ENCODE results near the gene UBE2Q1. TPM values are rescaled to one million over a fixed set of nuclear protein-coding genes. Genes with fewer than 3 reads are reported as not detected.

Gene UBE2Q1
- total and polyA plus RNA-seq, 2 donors (not counting 1 experiment from before 2014, with no cell fraction given): 20.1 to 23.6 TPM

DNA sequence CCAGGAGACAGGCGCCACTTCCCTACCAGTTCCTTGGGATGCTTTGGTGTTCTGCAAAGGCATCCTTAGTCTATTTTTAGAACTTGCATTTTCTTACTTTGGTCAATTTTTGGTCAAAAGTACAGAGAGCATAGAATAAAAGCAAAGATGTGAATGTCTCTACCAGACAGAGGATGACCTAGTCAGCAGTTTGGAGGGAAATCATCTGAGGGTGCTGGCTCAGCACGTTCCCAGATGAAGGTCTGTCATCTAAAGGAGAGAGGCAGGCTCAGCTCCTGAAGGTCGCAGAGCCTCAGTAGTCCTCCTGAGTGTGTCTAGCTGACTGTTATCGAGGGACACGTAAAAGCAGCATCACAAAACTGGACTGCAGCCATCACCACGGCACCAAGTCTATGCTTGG lies 24.4 kb upstream of the UBE2Q1 start:
- Histone ChIP-seq H3K9me3 (ENCODE audit: control insufficient read depth, insufficient read depth, low read depth, low read length) (no peaks in the 10 kb centered on the region), H2AFZ (ENCODE audit: low read length) (no peak overlapping the region), H3K27ac (ENCODE audit: insufficient read depth, low read length) (no peak overlapping the region), H3K79me2 (ENCODE audit: control insufficient read depth, insufficient read depth, low read length) (no peaks in the 10 kb centered on the region), H3K27me3 (ENCODE audit: control insufficient read depth, insufficient read depth, low read length) (no peaks in the 10 kb centered on the region), H3K36me3 (ENCODE audit: control insufficient read depth, insufficient read depth, low read length) (peaks cover 39% of the 10 kb centered on the region), H3K4me2 (ENCODE audit: extremely low read depth, insufficient read depth, low read length) (no peak overlapping the region), H4K20me1 (ENCODE audit: control insufficient read depth, extremely low read depth, insufficient read depth, low read length) (no peaks in the 10 kb centered on the region), H3K4me3 (replicated peaks in 1 of 4; ENCODE audit: control extremely low read depth in 1 of 4, insufficient read depth in 1 of 4, low read depth in 3 of 4, low read length in 4 of 4) (no peak overlapping the region), H3K9ac (ENCODE audit: insufficient read depth, low read length) (no peak overlapping the region), H3K4me1 (ENCODE audit: control insufficient read depth, extremely low read depth, insufficient read depth, low read length) (no peaks in the 10 kb centered on the region)
- no peak for DNase-seq (ENCODE audit: low read depth in 2 of 2)
- TF ChIP-seq, protein P1, sequence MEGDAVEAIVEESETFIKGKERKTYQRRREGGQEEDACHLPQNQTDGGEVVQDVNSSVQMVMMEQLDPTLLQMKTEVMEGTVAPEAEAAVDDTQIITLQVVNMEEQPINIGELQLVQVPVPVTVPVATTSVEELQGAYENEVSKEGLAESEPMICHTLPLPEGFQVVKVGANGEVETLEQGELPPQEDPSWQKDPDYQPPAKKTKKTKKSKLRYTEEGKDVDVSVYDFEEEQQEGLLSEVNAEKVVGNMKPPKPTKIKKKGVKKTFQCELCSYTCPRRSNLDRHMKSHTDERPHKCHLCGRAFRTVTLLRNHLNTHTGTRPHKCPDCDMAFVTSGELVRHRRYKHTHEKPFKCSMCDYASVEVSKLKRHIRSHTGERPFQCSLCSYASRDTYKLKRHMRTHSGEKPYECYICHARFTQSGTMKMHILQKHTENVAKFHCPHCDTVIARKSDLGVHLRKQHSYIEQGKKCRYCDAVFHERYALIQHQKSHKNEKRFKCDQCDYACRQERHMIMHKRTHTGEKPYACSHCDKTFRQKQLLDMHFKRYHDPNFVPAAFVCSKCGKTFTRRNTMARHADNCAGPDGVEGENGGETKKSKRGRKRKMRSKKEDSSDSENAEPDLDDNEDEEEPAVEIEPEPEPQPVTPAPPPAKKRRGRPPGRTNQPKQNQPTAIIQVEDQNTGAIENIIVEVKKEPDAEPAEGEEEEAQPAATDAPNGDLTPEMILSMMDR (conservative IDR thresholded peaks at IDR 0.05 in 1 of 2, IDR thresholded peaks at IDR 0.05 in 1 of 2; ENCODE audit: low read depth in 1 of 2, low read length in 2 of 2): no peak
- TF ChIP-seq EZH2 (IDR thresholded peaks at IDR 0.05; ENCODE audit: low read length, missing control alignments): no peak

- no peaks in the 10 kb centered on the region for H3K79me2 ChIP-seq (ENCODE audit: control insufficient read depth, insufficient read depth, low read length)
- no peak for DNase-seq (ENCODE audit: low read depth in 2 of 2)
- H4K20me1 ChIP-seq (ENCODE audit: control insufficient read depth, extremely low read depth, insufficient read depth, low read length): no peaks in the 10 kb centered on the region
- H3K4me3 ChIP-seq (replicated peaks in 1 of 4; ENCODE audit: control extremely low read depth in 1 of 4, insufficient read depth in 1 of 4, low read depth in 3 of 4, low read length in 4 of 4): no peak overlapping the region
- H3K27ac ChIP-seq (ENCODE audit: insufficient read depth, low read length): no peak overlapping the region
- no peak overlapping the region for H3K9ac ChIP-seq (ENCODE audit: insufficient read depth, low read length)
- peaks cover 35% of the 10 kb centered on the region for H3K36me3 ChIP-seq (ENCODE audit: control insufficient read depth, insufficient read depth, low read length)
- H3K4me1 ChIP-seq (ENCODE audit: control insufficient read depth, extremely low read depth, insufficient read depth, low read length): no peaks in the 10 kb centered on the region
- H3K9me3 ChIP-seq (ENCODE audit: control insufficient read depth, insufficient read depth, low read depth, low read length): no peaks in the 10 kb centered on the region
- TF ChIP-seq EZH2 (IDR thresholded peaks at IDR 0.05; ENCODE audit: low read length, missing control alignments): no peak
- H3K4me2 ChIP-seq (ENCODE audit: extremely low read depth, insufficient read depth, low read length): no peak overlapping the region
- H3K27me3 ChIP-seq (ENCODE audit: control insufficient read depth, insufficient read depth, low read length): no peaks in the 10 kb centered on the region
- no peak overlapping the region for H2AFZ ChIP-seq (ENCODE audit: low read length)
These were observed 23.3 kb upstream of the UBE2Q1 start for GRCh38 chr1:154581766-154582165.

DNA sequence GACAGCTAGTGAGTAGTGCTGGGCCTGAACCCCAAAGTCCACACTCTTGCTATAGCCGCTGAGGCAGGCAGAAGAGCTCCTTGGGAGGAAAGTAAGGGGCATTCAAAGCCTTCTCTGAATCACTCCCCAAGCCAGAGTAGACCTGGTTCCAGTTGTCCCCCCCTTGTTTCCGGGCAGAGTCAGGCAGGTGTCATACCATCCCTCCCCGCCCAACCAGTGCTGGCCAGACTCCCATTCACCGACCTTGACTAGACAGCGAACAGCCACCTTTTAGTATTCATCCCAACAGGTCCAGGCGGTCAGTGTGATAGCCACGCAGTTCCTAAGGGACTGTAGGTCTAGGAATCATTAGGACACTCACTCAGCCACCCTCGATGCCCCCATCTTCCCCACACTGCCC lies 20.9 kb upstream of the UBE2Q1 start:
- DNase-seq (ENCODE audit: low read depth in 2 of 2): no peak
- Histone ChIP-seq H3K27ac (ENCODE audit: insufficient read depth, low read length) (no peak overlapping the region), H2AFZ (ENCODE audit: low read length) (no peak overlapping the region), H4K20me1 (ENCODE audit: control insufficient read depth, extremely low read depth, insufficient read depth, low read length) (no peaks in the 10 kb centered on the region), H3K4me1 (ENCODE audit: control insufficient read depth, extremely low read depth, insufficient read depth, low read length) (no peaks in the 10 kb centered on the region), H3K9me3 (ENCODE audit: control insufficient read depth, insufficient read depth, low read depth, low read length) (no peaks in the 10 kb centered on the region), H3K4me3 (replicated peaks in 1 of 4; ENCODE audit: control extremely low read depth in 1 of 4, insufficient read depth in 1 of 4, low read depth in 3 of 4, low read length in 4 of 4) (no peak overlapping the region), H3K27me3 (ENCODE audit: control insufficient read depth, insufficient read depth, low read length) (no peaks in the 10 kb centered on the region), H3K36me3 (ENCODE audit: control insufficient read depth, insufficient read depth, low read length) (peaks cover 18% of the 10 kb centered on the region), H3K79me2 (ENCODE audit: control insufficient read depth, insufficient read depth, low read length) (no peaks in the 10 kb centered on the region), H3K4me2 (ENCODE audit: extremely low read depth, insufficient read depth, low read length) (no peak overlapping the region), H3K9ac (ENCODE audit: insufficient read depth, low read length) (no peak overlapping the region)
- TF ChIP-seq EZH2 (IDR thresholded peaks at IDR 0.05; ENCODE audit: low read length, missing control alignments): no peak
- TF ChIP-seq, protein P1 (conservative IDR thresholded peaks at IDR 0.05 in 1 of 2, IDR thresholded peaks at IDR 0.05 in 1 of 2; ENCODE audit: low read depth in 1 of 2, low read length in 2 of 2): no peak

Measured in fibroblast of lung (primary cell).